Sciatic nerve (tissue), 2 donors: Measurements from ENCODE around the gene CD101. TPM values are rescaled to one million over a fixed set of nuclear protein-coding genes. Genes with fewer than 3 reads are reported as not detected.
"Not testable (repeated sequence)": the region's sequence is repeated elsewhere in the genome, so short reads cannot be mapped to it uniquely, and the experiment has no call there.

ENCODE experiments used
- ATAC-seq: fragments of 200-7000 bp; cut with Tn5 transposase; one replicate; pipeline ENCODE4 v1.9.1; 2020; ENCODE audit warnings: mild to moderate bottlenecking, moderate library complexity
- DNase-seq: peaks from one replicate; pipeline ENCODE4 v3.0.0-alpha.2; 2020; ENCODE audit warnings: low spot score
- intact Hi-C: fragments of 100-400 bp; cut with DNase I; formaldehyde crosslinking; loops from one replicate; pipeline ENCODE4 v1.14.2; 2022
- total RNA-seq: library from RNA; stranded (reverse); fragmentation: NEBNext Ultra II Directional; extraction: Animal tissue kit (Norgen Biotek cat#: 25700); gene quantifications from one replicate; pipeline ENCODE4 v1.2.1, GENCODE V29; 2021
- donor health status: DM: no; HTN: no; CAD: no.
- donor health status: DM: no; HTN: no; CAD: no.

The CD101 gene, protein sequence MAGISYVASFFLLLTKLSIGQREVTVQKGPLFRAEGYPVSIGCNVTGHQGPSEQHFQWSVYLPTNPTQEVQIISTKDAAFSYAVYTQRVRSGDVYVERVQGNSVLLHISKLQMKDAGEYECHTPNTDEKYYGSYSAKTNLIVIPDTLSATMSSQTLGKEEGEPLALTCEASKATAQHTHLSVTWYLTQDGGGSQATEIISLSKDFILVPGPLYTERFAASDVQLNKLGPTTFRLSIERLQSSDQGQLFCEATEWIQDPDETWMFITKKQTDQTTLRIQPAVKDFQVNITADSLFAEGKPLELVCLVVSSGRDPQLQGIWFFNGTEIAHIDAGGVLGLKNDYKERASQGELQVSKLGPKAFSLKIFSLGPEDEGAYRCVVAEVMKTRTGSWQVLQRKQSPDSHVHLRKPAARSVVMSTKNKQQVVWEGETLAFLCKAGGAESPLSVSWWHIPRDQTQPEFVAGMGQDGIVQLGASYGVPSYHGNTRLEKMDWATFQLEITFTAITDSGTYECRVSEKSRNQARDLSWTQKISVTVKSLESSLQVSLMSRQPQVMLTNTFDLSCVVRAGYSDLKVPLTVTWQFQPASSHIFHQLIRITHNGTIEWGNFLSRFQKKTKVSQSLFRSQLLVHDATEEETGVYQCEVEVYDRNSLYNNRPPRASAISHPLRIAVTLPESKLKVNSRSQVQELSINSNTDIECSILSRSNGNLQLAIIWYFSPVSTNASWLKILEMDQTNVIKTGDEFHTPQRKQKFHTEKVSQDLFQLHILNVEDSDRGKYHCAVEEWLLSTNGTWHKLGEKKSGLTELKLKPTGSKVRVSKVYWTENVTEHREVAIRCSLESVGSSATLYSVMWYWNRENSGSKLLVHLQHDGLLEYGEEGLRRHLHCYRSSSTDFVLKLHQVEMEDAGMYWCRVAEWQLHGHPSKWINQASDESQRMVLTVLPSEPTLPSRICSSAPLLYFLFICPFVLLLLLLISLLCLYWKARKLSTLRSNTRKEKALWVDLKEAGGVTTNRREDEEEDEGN
- total RNA-seq: 1.0 TPM

DNA sequence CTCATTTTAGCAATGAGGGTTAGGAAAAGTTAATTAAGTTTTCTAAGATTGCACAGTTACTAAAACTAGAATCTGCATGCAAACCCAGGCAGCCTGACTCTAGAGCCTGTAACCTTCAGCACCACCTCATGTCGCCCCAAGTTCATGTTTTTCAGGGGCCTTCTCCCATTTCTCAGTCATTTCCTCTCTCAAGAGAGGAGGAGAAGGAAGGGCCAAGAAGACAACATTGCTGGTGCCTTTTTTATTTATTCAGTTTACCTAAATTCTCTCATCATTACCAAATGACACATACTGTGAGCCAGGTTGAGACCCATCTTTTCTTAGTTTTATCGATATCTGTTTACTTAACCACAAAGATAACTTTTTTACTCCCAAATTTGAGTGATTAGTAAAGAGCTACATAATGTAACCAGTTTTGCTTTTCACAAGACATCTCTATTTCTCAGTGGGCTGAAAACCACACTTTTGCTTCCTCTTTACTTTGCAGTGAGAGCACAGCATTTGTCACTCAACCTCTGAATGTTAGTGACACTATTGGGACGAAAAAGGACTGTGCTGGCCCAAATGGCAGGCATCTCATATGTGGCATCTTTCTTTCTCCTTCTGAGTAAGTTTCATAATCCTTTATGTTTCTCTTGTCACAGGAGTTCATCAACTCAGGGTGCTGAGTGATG lies at the start of gene CD101:
Gene CD101 (plus strand): TSS at position 507 of the 674 bp plus-strand sequence. CDS start 58 bp downstream, at position 565.
- intact Hi-C loops: no loop called here
- no peak for ATAC-seq
- no peak for DNase-seq

DNA sequence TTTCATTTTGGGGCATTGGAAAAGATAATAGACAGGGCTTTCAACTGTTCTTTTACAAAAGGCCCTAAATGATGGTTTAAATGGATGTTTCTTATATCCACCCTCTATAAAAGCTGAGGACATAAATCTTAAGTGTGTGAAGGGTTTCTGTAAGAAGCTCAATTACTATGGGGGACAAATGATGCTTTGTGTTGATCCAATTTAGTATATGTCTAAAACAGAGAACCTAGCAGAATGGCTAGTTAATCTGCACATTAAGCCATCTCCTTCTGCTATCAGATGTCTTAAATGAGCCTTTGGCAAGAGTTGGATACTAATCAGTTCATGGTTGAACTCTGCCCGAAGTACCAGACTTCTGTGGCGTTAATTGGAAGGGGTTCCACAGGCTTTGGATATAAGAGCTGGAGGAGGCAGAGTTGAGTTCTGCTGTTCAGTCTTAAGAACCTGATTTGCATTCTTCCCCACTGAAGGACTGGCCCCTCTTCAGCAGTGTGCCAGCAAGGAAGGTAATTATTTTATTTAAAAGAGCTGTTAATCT lies 48.8 kb upstream of the CD101 start:
- ATAC-seq (no peak), DNase-seq (no peak)
- intact Hi-C loops: no loop called here

DNA sequence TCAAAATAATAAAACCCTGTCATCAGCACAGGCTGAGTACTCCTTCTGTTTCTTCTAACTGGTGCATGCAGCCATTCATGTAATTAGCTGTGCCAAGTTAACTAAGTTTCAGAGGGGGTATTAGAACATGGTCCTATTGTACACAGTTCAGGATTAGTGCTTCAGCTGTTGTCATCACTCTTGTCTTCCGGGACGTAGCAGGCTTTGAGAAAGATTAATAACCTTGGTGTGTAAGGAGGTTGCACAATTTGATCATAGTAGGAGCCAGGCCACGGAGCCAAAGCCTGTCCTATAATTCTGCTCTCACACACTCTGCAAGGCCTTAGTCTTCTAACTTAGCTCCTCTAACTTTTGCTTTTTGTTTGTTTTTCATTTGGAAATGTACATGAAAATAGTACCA lies 47.1 kb upstream of the CD101 start:
- intact Hi-C loops: no loop called here
- ATAC-seq (peak; percentile 73), DNase-seq (no peak)

DNA sequence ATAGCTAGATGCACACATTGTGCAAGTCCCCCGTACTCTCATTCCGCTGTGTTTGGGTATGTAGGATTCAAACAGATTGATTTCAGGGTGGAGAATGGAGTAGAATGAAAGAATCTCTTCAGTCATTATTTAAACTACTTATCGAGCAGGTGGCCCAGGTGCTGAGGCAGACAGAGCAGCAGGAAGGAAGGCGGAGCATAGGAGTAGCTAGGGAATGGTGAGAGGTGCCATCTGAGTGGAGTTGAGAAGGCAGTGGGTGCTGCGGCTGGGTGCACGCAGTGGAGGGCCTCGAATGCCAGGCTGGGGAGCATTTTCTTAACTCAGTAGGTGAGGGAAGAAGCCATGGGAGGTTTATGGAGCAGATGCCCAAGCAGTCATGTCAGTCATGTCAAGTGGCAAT lies 45.2 kb upstream of the CD101 start:
- DNase-seq: no peak

DNA sequence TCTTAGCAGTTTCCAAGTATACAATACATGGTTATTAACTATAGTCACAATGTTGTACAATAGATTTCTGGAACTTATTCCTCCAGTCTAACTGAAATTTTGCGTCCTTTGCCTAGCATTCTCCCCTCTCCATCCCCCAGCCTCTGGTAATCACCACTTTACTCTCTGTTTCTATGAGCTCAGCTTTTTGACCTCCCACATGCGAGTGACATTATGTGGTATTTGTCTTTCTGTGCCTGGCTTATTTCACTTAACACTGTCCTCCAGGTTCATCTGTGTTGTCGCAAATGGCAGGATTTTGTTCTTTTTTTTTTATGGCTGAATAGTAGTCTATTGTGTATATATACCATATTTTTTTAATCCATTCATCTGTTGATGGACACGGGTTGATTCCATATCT lies 43.9 kb upstream of the CD101 start:
- ATAC-seq (no peak), DNase-seq (no peak)
- intact Hi-C loops: no loop called here

More for the DNA sequence above, 45.2 kb upstream of the CD101 start:
- ATAC-seq: no peak
- intact Hi-C loops: no loop called here

DNA sequence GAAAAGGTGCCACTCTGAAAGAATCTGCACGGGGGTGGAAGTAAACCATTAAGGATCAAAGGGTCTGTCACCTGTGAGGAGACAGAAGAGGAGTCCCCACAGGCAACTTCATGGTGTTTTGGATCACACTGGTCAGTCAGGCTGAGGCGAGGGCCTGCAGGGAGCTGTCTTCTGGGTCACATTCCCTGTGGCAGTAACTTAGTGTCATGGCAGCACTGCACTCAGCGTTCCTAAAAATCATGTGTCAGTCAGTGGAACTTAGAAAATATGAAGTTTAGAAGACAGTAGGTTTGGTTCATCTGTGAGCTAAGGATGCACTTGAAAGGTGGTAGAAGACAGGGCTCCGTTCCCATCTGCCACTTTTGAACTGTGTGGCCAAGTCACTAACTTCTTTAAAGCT lies 43.5 kb upstream of the CD101 start:
- ATAC-seq: no peak
- intact Hi-C loops: no loop called here
- DNase-seq: no peak

DNA sequence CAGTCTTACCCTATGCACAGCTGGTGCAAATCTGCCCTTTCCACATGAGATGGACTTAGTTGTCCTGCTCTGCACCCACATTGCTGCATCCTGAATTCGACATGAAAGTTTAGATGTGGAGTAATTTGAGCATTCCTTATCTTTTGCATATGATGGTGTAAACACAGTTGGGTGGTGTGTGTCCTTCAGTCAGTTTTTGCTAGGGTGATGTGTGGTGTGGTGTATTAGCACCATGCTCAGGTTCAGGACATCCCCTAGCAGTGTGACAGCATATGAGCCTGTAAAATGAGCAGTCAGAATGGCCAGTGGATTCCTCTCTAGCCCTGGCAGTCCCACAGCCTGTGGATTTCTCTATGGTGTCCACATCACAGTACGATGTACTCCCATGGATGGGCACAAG lies 42.6 kb upstream of the CD101 start:
- ATAC-seq (no peak), DNase-seq (no peak)
- intact Hi-C loops: no loop called here

DNA sequence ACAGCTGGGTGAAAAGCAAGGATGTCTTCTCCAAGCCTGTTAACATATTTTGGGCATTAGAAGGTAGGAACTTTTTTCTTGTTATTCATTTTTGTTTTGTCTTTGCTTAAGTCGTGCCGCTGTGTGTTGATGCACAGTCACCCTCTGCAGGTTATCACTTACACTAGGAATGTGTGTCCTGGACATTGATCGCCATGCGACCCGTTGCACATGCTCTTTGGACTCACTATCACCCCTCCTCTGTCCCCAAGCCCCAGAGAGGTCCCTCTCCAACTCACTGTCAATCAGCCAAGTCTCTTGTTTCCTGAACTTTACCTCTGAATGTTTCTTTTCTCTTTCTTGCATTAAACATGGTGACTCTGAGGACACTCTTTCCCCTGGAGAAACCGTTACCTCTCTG lies 40.0 kb upstream of the CD101 start:
- DNase-seq: no peak
- intact Hi-C loops: no loop called here
- ATAC-seq: no peak

DNA sequence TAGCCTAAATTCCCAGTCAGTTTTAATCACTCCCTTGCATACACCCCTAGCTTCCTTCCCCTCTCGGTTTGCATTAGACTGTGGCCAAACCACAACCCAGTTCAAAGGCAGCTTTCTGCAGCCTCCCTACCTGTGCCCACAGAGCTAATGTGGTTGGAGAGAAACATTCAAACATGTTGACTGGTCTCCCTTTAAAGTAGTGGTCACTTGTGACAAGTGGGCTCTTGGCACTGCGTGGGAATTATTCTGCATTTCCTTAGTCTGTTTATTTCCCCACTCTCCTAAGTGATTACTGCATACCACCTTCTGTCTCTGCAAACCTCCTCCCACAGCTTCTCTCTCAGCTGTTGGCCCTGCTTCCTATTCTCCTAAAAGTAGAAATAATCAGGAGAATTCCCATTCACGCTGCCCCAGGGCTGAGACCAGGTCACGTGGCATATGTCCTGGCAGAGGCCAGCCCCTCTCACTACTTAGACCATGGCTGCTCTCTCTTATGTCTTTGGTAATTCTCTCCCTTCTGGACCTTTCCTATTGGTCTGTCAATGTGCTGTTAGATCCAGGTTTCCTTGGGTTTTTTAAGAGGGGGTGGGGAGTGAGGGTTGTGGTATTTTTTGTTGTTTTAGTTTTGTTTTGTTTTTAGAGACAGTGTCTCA lies 38.4 kb upstream of the CD101 start:
- intact Hi-C loops: no loop called here
- ATAC-seq (no peak), DNase-seq (no peak)

DNA sequence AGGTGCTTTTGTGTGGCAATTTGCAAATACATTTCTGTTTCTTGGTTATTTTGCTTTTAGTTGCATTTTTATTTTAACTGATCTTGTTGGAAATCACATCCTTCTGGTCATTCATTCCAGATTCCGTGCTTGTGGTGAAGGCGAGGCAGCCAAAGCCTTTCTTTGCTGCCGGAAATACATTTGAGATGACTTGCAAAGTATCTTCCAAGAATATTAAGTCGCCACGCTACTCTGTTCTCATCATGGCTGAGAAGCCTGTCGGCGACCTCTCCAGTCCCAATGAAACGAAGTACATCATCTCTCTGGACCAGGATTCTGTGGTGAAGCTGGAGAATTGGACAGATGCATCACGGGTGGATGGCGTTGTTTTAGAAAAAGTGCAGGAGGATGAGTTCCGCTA lies 34.8 kb upstream of the CD101 start:
- ATAC-seq (no peak), DNase-seq (no peak)
- intact Hi-C loops: no loop called here

DNA sequence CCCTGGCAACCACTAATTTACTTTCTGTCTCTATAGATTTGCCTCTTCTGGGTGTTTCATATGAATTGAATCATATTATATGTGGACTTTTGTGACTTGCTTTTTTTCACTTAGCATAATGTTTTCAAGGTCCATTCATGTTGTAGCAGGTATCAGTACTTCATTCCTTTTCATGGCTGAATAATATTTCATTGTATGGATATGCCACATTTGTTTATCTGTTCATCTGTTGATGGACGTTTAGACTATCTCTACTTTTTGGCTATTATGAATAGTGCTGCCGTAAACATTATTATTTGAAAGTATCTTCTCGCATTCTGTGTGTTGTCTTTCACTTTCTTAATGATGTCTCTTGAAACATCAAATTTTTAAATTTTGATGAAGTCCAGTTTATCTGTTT lies 32.8 kb upstream of the CD101 start:
- intact Hi-C loops: no loop called here
- no peak for ATAC-seq
- no peak for DNase-seq

DNA sequence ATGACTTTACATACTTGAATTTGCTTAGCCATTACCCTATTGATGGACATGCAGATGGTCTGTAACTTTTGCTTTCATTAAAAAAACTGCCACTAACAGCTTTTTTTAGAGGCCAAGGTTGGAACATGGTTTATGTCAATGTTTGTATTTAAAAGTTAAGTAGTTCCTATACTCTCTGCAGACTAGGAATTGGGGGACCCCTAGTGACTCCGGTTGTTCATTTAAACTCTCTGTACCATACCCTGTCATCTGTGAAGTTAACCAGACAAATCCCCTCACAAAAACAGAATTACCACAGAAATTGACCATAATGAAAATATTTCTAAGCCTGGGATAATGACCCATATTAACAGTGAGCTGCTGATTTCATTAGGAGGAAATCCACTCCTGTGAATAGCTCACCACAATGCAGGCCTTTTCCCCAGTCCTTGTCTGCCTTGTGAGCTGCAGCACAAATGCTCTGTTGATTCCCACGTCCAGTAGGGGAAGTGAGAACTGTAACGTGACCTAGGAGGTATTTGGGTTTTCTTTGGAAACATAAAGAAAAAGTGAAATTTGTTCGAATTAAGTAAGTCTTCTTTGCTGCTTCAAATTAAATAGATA lies 30.2 kb upstream of the CD101 start:
- DNase-seq (no peak), ATAC-seq (peak; percentile 53)
- intact Hi-C loops: no loop called here

DNA sequence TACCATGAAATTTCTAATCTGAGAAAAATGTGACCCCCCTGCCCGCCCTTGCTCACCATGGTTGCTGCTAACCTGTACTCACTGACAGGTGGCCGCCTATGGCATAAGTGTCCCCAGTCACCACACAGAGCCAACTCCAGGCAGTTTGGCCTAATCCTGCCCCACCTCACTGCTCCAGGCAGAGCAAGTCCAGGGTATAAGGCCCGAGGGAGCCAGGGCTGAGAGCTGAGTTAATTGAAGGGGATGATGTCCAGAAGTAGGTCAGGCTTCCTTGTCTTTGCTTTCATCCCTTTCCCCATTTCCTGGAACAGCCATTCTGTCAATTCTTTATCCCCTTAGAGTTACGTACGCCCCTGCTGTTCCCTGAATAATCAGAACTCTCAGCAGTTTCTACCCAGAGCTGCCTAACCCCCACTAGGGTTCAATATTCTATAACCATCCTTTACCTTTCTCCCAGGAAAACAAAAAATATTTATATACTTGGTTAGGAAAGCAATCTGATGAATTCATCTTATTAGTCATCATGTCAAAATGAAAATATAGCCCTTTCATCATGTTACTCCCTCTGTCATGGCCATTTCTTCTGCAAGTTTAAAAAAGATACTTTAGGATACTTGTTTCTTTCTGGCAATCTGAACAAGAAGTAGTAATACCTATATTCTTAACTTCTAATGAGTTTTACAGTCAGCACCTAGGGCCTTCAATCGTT lies 29.4 kb upstream of the CD101 start:
- ATAC-seq: no peak
- intact Hi-C loops: no loop called here
- DNase-seq: no peak

DNA sequence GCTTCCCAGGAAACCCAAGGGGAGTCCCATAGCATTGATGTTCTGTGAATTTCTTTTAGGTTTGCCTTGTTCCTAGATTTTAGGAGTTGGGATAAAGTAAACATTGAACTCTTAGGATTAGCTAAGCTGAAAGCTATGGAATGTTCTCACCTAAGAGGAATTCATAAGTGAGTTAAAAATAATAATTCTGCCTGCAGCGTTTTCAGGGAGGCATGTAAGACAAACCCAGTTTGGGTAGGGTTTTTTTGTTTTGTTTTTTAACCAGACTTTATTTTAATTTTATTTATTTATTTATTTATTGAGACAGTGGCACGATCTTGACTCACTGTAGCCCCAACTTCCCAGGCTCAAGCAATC lies 28.9 kb upstream of the CD101 start:
- DNase-seq: no peak
- no peak for ATAC-seq
- intact Hi-C loops: no loop called here

DNA sequence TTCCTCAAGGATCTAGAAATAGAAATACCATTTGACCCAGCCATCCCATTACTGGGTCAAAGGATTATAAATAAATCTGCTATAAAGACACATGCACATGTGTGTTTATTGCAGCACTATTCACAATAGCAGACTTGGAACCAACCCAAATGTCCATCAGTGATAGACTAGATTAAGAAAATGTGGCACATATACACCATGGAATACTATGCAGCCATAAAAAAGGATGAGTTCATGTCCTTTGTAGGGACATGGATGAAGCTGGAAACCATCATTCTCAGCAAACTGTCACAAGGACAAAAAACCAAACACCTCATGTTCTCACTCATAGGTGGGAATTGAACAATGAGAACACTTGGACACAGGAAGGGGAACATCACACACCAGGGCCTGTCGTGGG lies 21.3 kb upstream of the CD101 start:
- ATAC-seq, intact Hi-C loops, DNase-seq: not testable (repeated sequence)

DNA sequence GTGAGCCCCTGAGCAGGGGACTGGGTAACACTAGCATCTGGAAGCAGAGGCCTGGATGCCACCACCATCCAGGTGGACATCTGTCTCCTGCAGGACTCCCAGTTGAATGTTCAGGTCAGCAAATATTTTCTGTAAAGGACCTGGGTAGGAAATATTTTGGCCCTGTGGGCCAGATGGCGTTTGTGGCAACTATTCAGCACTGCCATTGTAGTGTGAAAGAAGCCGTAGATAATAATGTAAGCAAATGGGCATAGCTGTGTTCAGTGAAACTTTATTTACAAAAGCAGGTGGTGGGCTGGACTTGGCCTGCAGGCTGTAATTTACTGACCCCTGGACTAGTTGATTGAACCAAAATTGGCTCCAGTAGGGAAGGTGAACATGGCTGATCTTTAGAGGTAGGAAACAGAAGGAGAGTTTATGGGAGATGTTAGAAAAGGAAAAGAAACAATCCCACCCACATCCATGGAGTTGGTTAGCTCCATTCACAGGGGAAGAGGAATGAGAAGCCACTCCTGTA lies 20.0 kb upstream of the CD101 start:
- intact Hi-C loops: no loop called here
- no peak for ATAC-seq
- DNase-seq: no peak

DNA sequence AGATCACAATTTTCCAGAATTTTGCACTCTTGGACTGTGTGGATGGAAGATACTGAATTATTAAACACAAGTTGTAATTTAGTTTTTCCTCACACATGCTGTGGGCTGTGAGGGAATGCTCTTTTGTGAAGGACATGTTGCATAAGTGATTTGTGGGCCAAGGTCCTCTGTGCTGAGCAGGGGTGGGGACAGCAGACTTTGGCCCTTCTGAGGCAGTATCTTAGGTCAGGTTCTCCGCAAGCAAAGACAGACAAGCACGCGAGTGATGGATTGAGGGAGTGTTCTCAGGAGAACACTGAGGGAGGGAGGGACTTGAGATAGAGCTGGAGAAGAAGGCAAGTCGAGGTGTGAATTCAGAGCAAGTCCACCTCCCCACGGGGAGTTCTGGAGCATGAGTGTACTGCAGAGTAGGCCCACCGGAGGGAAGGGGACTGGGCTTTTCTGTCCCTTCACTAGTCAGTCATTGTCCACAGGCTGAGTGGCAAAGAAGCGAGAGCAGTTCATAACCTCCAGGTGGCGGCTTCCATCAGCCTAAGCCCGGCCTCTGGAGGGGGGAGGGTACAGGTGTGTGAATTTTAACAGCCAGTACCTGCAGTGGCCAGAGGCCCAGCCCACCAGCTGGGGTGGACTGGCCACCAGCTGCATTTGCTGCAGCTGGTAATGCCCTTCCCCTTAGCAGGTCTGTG lies 19.1 kb upstream of the CD101 start:
- ATAC-seq (peak; percentile 28), DNase-seq (no peak)
- intact Hi-C loops: no loop called here
